HFFc6 (cell line): ENCODE data around the gene SNX25. TPM values are rescaled to one million over a fixed set of nuclear protein-coding genes. Genes with fewer than 3 reads are reported as not detected.

ENCODE experiments used
- DNase-seq: peaks from one replicate; pipeline ENCODE4 v3.0.0-alpha.2; 2018
- H3K27ac Mint-ChIP-seq: 2 replicates; pipeline ENCODE4 v1.8.0; 2020; ENCODE audit warnings: mild to moderate bottlenecking, mixed read lengths
- H3K27me3 Mint-ChIP-seq: 2 replicates; pipeline ENCODE4 v1.8.0; 2021; ENCODE audit warnings: mild to moderate bottlenecking, moderate library complexity, mixed read lengths; ENCODE audit not compliant: insufficient read depth
- H3K36me3 Mint-ChIP-seq: 2 replicates; pipeline ENCODE4 v1.8.0; 2021; ENCODE audit warnings: low read depth, mixed read lengths
- H3K4me1 Mint-ChIP-seq: 2 replicates; pipeline ENCODE4 v1.8.0; 2020; ENCODE audit warnings: low read depth, mixed read lengths
- H3K4me3 Mint-ChIP-seq: 2 replicates; pipeline ENCODE4 v1.8.0; 2020; ENCODE audit warnings: mild to moderate bottlenecking, moderate library complexity, mixed read lengths
- H3K9me3 Mint-ChIP-seq: 2 replicates; pipeline ENCODE4 v1.8.0; 2020; ENCODE audit warnings: mild to moderate bottlenecking, mixed read lengths
- total RNA-seq, 6 experiments: library from RNA; stranded (reverse); fragmentation: NEBNext Ultra II Directional; extraction: Animal tissue kit (Norgen Biotek cat#: 25700); gene quantifications; 2 replicates in 1 of 6; 3 replicates in 5 of 6; pipeline ENCODE4 v1.2.3, GENCODE V29; 2021
- TF ChIP-seq, protein P1 (sequence below): fragments of 200-600 bp; sonication (generic); IDR thresholded peaks from 2 replicates; pipeline ENCODE4 v1.5.0; 2021; ENCODE audit warnings: antibody characterized with exemption, mild to moderate bottlenecking

The SNX25 gene
- total RNA-seq, 6 experiments from 2014 or later: 19.4 to 40.2 (median 24.8) TPM

DNA sequence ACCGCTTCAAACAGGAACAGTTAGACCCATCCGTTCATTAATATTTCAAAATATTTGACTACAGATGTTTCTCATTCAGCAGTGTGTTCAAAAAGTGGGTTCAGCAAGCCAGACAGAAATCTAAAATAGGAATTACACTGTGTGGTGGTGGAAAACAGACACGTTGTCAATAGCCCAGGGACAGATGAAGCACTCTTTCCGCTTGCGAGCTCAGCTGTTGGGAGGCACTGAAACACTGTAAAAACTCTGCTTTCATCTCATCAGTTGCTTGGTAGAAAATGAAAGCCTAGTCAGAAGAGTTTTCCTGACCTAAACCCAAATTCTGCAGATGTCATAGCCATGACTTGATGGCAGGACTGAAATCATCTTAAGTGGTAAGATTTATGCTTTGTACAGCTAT lies 147.8 kb downstream of the SNX25 start:
- no peaks in the 10 kb centered on the region for H3K9me3 Mint-ChIP-seq
- TF ChIP-seq, protein P1, sequence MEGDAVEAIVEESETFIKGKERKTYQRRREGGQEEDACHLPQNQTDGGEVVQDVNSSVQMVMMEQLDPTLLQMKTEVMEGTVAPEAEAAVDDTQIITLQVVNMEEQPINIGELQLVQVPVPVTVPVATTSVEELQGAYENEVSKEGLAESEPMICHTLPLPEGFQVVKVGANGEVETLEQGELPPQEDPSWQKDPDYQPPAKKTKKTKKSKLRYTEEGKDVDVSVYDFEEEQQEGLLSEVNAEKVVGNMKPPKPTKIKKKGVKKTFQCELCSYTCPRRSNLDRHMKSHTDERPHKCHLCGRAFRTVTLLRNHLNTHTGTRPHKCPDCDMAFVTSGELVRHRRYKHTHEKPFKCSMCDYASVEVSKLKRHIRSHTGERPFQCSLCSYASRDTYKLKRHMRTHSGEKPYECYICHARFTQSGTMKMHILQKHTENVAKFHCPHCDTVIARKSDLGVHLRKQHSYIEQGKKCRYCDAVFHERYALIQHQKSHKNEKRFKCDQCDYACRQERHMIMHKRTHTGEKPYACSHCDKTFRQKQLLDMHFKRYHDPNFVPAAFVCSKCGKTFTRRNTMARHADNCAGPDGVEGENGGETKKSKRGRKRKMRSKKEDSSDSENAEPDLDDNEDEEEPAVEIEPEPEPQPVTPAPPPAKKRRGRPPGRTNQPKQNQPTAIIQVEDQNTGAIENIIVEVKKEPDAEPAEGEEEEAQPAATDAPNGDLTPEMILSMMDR: no peak
- H3K4me1 Mint-ChIP-seq: peaks cover 55% of the 10 kb centered on the region
- H3K36me3 Mint-ChIP-seq: peaks cover 30% of the 10 kb centered on the region; the same call in 1 of the 2 replicates
- H3K4me3 Mint-ChIP-seq: peak overlapping the region; percentile 28; the same call in 1 of the 2 replicates
- peak overlapping the region; percentile 82; the same call in 1 of the 2 replicates for H3K27ac Mint-ChIP-seq
- peak; percentile 55 for DNase-seq
- H3K27me3 Mint-ChIP-seq: no peaks in the 10 kb centered on the region; the same call in 1 of the 2 replicates

DNA sequence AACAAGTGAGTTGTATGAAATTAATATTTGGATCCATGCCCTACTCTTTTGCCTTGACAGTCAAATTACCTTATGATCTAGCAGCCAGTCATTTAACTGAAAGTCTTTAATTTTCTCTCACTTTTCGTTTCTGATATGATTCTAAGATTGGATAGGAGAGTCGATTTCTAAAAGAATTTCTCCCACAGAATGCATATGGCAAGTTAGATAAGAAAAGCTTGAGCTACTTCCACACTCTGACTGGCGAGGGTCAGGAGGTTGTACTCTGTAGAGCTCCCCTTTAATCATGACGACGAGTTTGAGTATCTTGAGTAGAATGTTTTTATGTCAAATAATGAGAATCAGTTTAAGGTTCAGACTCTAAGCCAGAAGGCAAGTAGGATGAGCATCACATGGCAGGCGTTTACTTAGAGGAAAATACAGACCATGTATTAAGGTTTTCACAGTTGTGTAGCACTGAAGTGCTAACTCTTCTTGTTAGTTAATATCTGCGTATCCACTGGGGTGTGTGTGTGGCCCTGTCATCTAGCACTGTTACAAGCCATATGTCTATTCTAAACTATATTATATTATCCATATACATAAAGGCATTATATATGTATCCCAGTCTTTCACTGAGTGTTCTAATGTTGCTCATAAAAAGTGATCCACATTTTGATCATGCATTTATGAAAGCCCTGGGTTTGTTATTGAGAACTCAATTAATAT lies 148.5 kb downstream of the SNX25 start:
- Mint-ChIP-seq H3K27me3 (no peaks in the 10 kb centered on the region; the same call in 1 of the 2 replicates), H3K9me3 (no peaks in the 10 kb centered on the region), H3K4me1 (peaks cover 55% of the 10 kb centered on the region), H3K4me3 (peak overlapping the region; percentile 28; the same call in 1 of the 2 replicates), H3K36me3 (peaks cover 26% of the 10 kb centered on the region), H3K27ac (peak overlapping the region; percentile 82)
- DNase-seq: no peak
- TF ChIP-seq, protein P1: no peak

DNA sequence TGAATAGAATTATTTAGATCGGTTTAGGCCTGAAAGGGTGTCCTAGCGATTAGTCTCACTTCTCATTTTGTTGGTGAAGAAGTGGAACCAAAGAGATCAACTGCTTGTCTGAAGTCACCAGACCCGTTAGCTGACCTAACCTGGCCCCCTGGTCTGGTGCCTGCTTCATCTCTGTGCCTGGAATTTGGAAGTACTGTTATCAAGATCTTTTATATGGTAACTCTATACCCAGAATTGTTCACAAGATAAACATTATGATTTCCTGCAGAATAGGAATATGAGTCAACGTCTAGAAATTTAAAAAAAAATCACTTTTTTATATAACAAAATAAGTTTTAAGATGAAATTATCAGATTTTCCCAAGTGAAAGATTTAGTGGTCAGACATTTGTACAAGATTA lies 149.1 kb downstream of the SNX25 start:
- no peaks in the 10 kb centered on the region for H3K9me3 Mint-ChIP-seq
- peaks cover 55% of the 10 kb centered on the region for H3K4me1 Mint-ChIP-seq
- peak; percentile 54 for DNase-seq
- H3K27me3 Mint-ChIP-seq: no peaks in the 10 kb centered on the region; the same call in 1 of the 2 replicates
- TF ChIP-seq, protein P1: no peak
- peak overlapping the region; percentile 52; the same call in 1 of the 2 replicates for H3K4me3 Mint-ChIP-seq
- H3K27ac Mint-ChIP-seq: peak overlapping the region; percentile 82
- H3K36me3 Mint-ChIP-seq: peaks cover 22% of the 10 kb centered on the region

DNA sequence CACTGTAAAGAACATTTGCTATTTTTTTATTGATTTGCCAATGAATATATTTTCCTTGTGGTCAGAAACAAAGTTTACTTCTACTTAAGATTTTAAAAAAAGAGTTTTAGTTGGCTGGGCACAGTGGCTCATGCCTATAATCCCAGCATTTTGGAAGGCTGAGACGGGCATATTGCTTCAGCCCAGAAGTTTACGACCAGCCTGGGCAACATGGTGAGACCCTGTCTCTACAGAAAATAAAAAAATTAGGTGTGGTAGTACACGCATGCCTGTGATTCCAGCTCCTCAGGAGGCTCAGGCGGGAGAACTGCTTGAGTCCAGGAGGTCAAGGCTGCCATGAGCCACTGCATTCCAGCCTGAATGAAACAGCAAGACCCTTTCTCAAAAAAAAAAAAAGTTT lies 149.6 kb downstream of the SNX25 start:
- H3K36me3 Mint-ChIP-seq: peaks cover 21% of the 10 kb centered on the region
- H3K4me1 Mint-ChIP-seq: peaks cover 55% of the 10 kb centered on the region

DNA sequence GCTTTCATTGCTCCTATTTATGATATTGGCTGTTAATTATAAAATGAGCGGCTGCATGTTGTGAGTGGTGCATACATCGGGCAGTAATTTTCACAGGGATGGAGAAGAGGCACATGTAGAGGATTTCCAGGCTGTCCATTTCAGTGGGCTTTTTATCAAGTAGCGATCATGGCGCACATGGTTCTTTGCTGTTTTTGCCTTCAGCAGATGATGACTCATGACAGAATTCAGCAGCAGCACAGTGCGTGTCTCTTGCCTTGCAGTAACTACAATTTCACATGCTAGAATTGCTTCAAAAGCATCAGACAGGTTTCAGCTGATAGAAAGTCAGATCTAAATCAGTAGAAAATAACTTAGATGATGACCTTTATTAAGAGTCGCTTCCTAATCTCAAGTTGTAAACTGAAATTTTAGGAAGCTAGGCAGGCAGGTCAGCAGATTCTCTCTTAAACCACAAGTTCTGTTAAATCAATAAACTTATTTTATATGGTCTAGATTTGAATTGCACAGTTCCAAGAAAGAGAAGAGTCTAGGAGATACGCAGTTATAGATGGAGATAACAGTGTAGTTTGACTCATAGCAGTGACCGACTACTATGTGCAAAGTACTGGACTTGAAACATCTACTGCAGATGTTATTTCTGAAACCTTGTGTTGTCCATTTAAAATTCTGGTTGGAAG lies 150.5 kb downstream of the SNX25 start:
- no peaks in the 10 kb centered on the region for H3K9me3 Mint-ChIP-seq
- H3K27me3 Mint-ChIP-seq: no peaks in the 10 kb centered on the region
- DNase-seq: peak; percentile 77
- peaks cover 14% of the 10 kb centered on the region for H3K36me3 Mint-ChIP-seq
- H3K27ac Mint-ChIP-seq: peak overlapping the region; percentile 82
- H3K4me3 Mint-ChIP-seq: peak overlapping the region; percentile 71
- H3K4me1 Mint-ChIP-seq: peaks cover 55% of the 10 kb centered on the region
- TF ChIP-seq, protein P1: no peak

More for the DNA sequence above, 149.6 kb downstream of the SNX25 start:
- TF ChIP-seq, protein P1: no peak
- peak overlapping the region; percentile 71 for H3K4me3 Mint-ChIP-seq
- no peak for DNase-seq
- H3K9me3 Mint-ChIP-seq: no peaks in the 10 kb centered on the region
- H3K27me3 Mint-ChIP-seq: no peaks in the 10 kb centered on the region; the same call in 1 of the 2 replicates
- H3K27ac Mint-ChIP-seq: peak overlapping the region; percentile 82
